IMR-90 (cell line): ENCODE data around the gene TBCEL. TPM values are rescaled to one million over a fixed set of nuclear protein-coding genes. Genes with fewer than 3 reads are reported as not detected.

Source experiments
- ATAC-seq: fragments of 200-7000 bp; cut with Tn5 transposase; 2 replicates; pipeline ENCODE4 v1.9.1; 2020; ENCODE audit warnings: low read depth, mild to moderate bottlenecking, moderate library complexity
- BruUV-seq: library from RNA; stranded (reverse); fragments of 400-500 nt; replicated peaks from 2 replicates; lab custom pipeline; 2021; lab: Mats Ljungman, UMichigan
- CTCF ChIA-PET: fragments of 300-600 bp; formaldehyde crosslinking; extraction: SDS; loops from one replicate; lab custom pipeline; 2021; ENCODE audit warnings: antibody characterized with exemption; lab: Yijun Ruan, JAX
- POLR2A ChIA-PET: fragments of 300-600 bp; sonication (Branson Sonifier 250); formaldehyde crosslinking; loops from one replicate; lab custom pipeline; 2022; ENCODE audit warnings: antibody characterized with exemption; ENCODE audit not compliant: unreplicated experiment; lab: Charles Lee
- DNase-seq: peaks from one replicate; pipeline ENCODE4 v3.0.0; 2013
- H2AFZ ChIP-seq: replicated peaks from 2 replicates; pipeline ENCODE3; 2013; ENCODE audit warnings: low read length, mild to moderate bottlenecking; ENCODE audit not compliant: poor library complexity
- H2AK5ac ChIP-seq: 2 replicates; pipeline ENCODE4 v1.6.1; 2013; ENCODE audit warnings: low read depth, low read length, inconsistent platforms
- H2AK9ac ChIP-seq: replicated peaks from 2 replicates; pipeline ENCODE3; 2013; ENCODE audit warnings: mild to moderate bottlenecking, low read depth, low read length, moderate library complexity; ENCODE audit not compliant: poor library complexity
- H2BK120ac ChIP-seq: 2 replicates; pipeline ENCODE4 v1.6.1; 2013; ENCODE audit warnings: low read depth, low read length, inconsistent platforms
- H2BK15ac ChIP-seq: 3 replicates; pipeline ENCODE4 v1.6.1; 2013; ENCODE audit warnings: low read depth, low read length, inconsistent platforms
- H2BK20ac ChIP-seq: 2 replicates; pipeline ENCODE4 v1.6.1; 2013; ENCODE audit warnings: low read depth, mild to moderate bottlenecking, inconsistent platforms, low read length, moderate library complexity
- H2BK5ac ChIP-seq: 2 replicates; pipeline ENCODE4 v1.6.1; 2013; ENCODE audit warnings: mild to moderate bottlenecking, low read depth, low read length, inconsistent platforms; ENCODE audit not compliant: poor library complexity, severe bottlenecking
- H3K14ac ChIP-seq: replicated peaks from 2 replicates; pipeline ENCODE4 v1.6.1; 2013; ENCODE audit warnings: low read depth, low read length, inconsistent platforms
- H3K18ac ChIP-seq: 2 replicates; pipeline ENCODE4 v1.6.1; 2013; ENCODE audit warnings: low read depth, low read length, control low read depth
- H3K23ac ChIP-seq: 2 replicates; pipeline ENCODE4 v1.6.1; 2013; ENCODE audit warnings: low read depth, low read length, inconsistent platforms
- H3K27ac ChIP-seq: 2 replicates; pipeline ENCODE4 v1.5.1; 2013; ENCODE audit warnings: mild to moderate bottlenecking, control low read depth, low read length; ENCODE audit not compliant: insufficient read depth
- H3K27me3 ChIP-seq: 2 replicates; pipeline ENCODE4 v1.6.1; 2013; ENCODE audit warnings: low read length; ENCODE audit not compliant: control insufficient read depth, insufficient read depth
- H3K36me3 ChIP-seq: 2 replicates; pipeline ENCODE4 v1.6.1; 2013; ENCODE audit warnings: low read length, mixed read lengths; ENCODE audit not compliant: control insufficient read depth, insufficient read depth
- H3K4ac ChIP-seq: 2 replicates; pipeline ENCODE4 v1.6.1; 2013; ENCODE audit warnings: low read depth, low read length, inconsistent platforms
- H3K4me1 ChIP-seq: 2 replicates; pipeline ENCODE4 v1.6.1; 2013; ENCODE audit warnings: low read length, mixed read lengths; ENCODE audit not compliant: control insufficient read depth, insufficient read depth
- H3K4me2 ChIP-seq: 2 replicates; pipeline ENCODE4 v1.6.1; 2013; ENCODE audit warnings: low read depth, mild to moderate bottlenecking, control low read depth, low read length, moderate library complexity
- H3K4me3 ChIP-seq: 2 replicates; pipeline ENCODE4 v1.5.1; 2013; ENCODE audit warnings: low read depth, mild to moderate bottlenecking, control low read depth, low read length, moderate library complexity; ENCODE audit not compliant: insufficient read depth
- H3K56ac ChIP-seq: 2 replicates; pipeline ENCODE4 v1.6.1; 2013; ENCODE audit warnings: low read length, inconsistent platforms; ENCODE audit not compliant: insufficient read depth; ENCODE audit errors: extremely low read depth
- H3K79me1 ChIP-seq, 2 experiments: 2 replicates each; pipeline ENCODE4 v1.6.1; 2013; ENCODE audit warnings: low read length in 2 of 2, inconsistent platforms in 1 of 2, low read depth in 1 of 2
- H3K9ac ChIP-seq: 2 replicates; pipeline ENCODE4 v1.6.1; 2013; ENCODE audit warnings: low read depth, low read length, control low read depth
- H3K9me1 ChIP-seq: 2 replicates; pipeline ENCODE4 v1.6.1; 2013; ENCODE audit warnings: low read length, inconsistent platforms; ENCODE audit not compliant: insufficient read depth
- H3K9me3 ChIP-seq: 2 replicates; pipeline ENCODE4 v1.6.1; 2013; ENCODE audit warnings: low read length; ENCODE audit not compliant: control insufficient read depth, insufficient read depth
- H4K20me1 ChIP-seq: 2 replicates; pipeline ENCODE4 v1.6.1; 2013; ENCODE audit warnings: low read length, inconsistent platforms; ENCODE audit not compliant: insufficient read depth
- H4K5ac ChIP-seq: 2 replicates; pipeline ENCODE4 v1.6.1; 2013; ENCODE audit warnings: mild to moderate bottlenecking, low read depth, low read length, control low read depth
- H4K8ac ChIP-seq, 2 experiments: 2 replicates each; pipeline ENCODE4 v1.6.1; 2013; ENCODE audit warnings: low read depth in 2 of 2, low read length in 2 of 2, control low read depth in 1 of 2, inconsistent platforms in 1 of 2
- H4K91ac ChIP-seq: 2 replicates; pipeline ENCODE4 v1.6.1; 2013; ENCODE audit warnings: low read depth, low read length, inconsistent platforms; ENCODE audit not compliant: insufficient read depth
- ELK1 ChIP-seq: fragments of 150-350 bp; IDR thresholded peaks from 2 replicates; pipeline ENCODE4 v1.6.1; 2016; ENCODE audit warnings: low read depth, mild to moderate bottlenecking, low read length, moderate library complexity, borderline replicate concordance
- MAZ ChIP-seq: IDR thresholded peaks from 2 replicates; pipeline ENCODE4 v1.6.1; 2012; ENCODE audit warnings: low read depth, mild to moderate bottlenecking, low read length, improper control_type of control experiment, moderate library complexity, borderline replicate concordance
- POLR2A ChIP-seq: IDR thresholded peaks from 2 replicates; pipeline ENCODE4 v1.6.1; 2012; ENCODE audit warnings: mild to moderate bottlenecking, low read depth, low read length
- RAD21 ChIP-seq: IDR thresholded peaks from 2 replicates; pipeline ENCODE4 v1.6.1; 2012; ENCODE audit warnings: low read length, improper control_type of control experiment
- RCOR1 ChIP-seq: IDR thresholded peaks from 2 replicates; pipeline ENCODE4 v1.6.1; 2012; ENCODE audit warnings: mild to moderate bottlenecking, low read length, improper control_type of control experiment; ENCODE audit not compliant: insufficient replicate concordance
- WGBS, 2 experiments: methylation state at CpG; one replicate each; pipeline versions ENCODE4 v1.1.5 to v1.1.7; 2013; ENCODE audit warnings: missing lambda C conversion rate in 2 of 2; ENCODE audit not compliant: insufficient read length in 1 of 2; ENCODE audit errors: extremely low coverage in 2 of 2; 5-methylcytosine and 5-hydroxymethylcytosine counted together
- dilution Hi-C: fragments of 300-500 bp; cut with HindIII; formaldehyde crosslinking; loops from one replicate; pipeline ENCODE4 v1.14.3; 2018; ENCODE audit warnings: low sequenced_read_pairs; ENCODE audit not compliant: unreplicated experiment
- in situ Hi-C: fragments of 300-500 bp; cut with MboI; formaldehyde crosslinking; loops from 3 replicates; pipeline ENCODE4 v1.14.3; 2019; ENCODE audit warnings: low sequenced_read_pairs, inconsistent platforms, mixed read lengths
- intact Hi-C: fragments of 100-400 bp; cut with micrococcal nuclease; formaldehyde crosslinking; loops from 2 replicates; pipeline ENCODE4 v1.10.0; 2022
- polyA plus RNA-seq, 3 experiments: library from polyadenylated mRNA; depleted of rRNA; stranded (reverse); fragments of >200 nt; gene quantifications; 2 replicates each; pipeline ENCODE4 v1.2.3, GENCODE V29; 2012; ENCODE audit warnings: low replicate concordance in 1 of 3
- total RNA-seq: library from RNA; depleted of rRNA; stranded (reverse); fragments of >200 nt; gene quantifications from 2 replicates; pipeline ENCODE4 v1.2.3, GENCODE V29; 2012

TBCEL gene
- total and polyA plus RNA-seq, 2 of the 4 experiments (the other 2 are of a cell fraction): 7.1 to 21.0 TPM

GRCh38 chr11:121059605-121060004 is 35.7 kb downstream of the TBCEL start:
- DNase-seq: no peak

More at GRCh38 chr11:121059605-121060004, 35.7 kb downstream of the TBCEL start:
- no peaks in the 10 kb centered on the region for H3K79me1 ChIP-seq
- H4K91ac ChIP-seq: no peak overlapping the region
- H2AFZ ChIP-seq: no peak overlapping the region
- no peaks in the 10 kb centered on the region for H3K9me1 ChIP-seq
- no peaks in the 10 kb centered on the region for H3K9me3 ChIP-seq
- peaks cover 14% of the 10 kb centered on the region for H3K36me3 ChIP-seq
- no peaks in the 10 kb centered on the region for H3K27me3 ChIP-seq
- no peak overlapping the region for H3K23ac ChIP-seq
- H2BK15ac ChIP-seq: no peak overlapping the region
- H3K56ac ChIP-seq: no peak overlapping the region
- no peak overlapping the region for H3K4me2 ChIP-seq
- no peak overlapping the region for H3K18ac ChIP-seq
- no peak overlapping the region for H3K9ac ChIP-seq
- H2AK5ac ChIP-seq: no peak overlapping the region
- no peaks in the 10 kb centered on the region for H3K4me1 ChIP-seq
- no CpG with 5 or more reads among the region's 3 CpGs for WGBS, 2 experiments
- no peaks in the 10 kb centered on the region for H4K20me1 ChIP-seq
- CTCF ChIA-PET: no interaction called here
- no peak overlapping the region for H2BK20ac ChIP-seq
- H4K8ac ChIP-seq: no peak overlapping the region
- no peak overlapping the region for H3K14ac ChIP-seq
- ATAC-seq: no peak
- dilution Hi-C loops (no loop called here), in situ Hi-C loops (no loop called here), intact Hi-C loops (no loop called here)
- no TSS peak for BruUV-seq
- H2BK120ac ChIP-seq: no peak overlapping the region
- TF ChIP-seq MAZ (no peak), RCOR1 (no peak), RAD21 (no peak), ELK1 (no peak), POLR2A (no peak)
- no peak overlapping the region for H3K4me3 ChIP-seq
- POLR2A ChIA-PET: no interaction called here
- no peak overlapping the region for H2AK9ac ChIP-seq
- H3K27ac ChIP-seq: no peak overlapping the region
- H2BK5ac ChIP-seq: no peak overlapping the region
- no peak overlapping the region for H4K5ac ChIP-seq
- H3K4ac ChIP-seq: no peak overlapping the region
